Urinary bladder (tissue), 4 donors: ENCODE data around the gene ALK. TPM values are rescaled to one million over a fixed set of nuclear protein-coding genes. Genes with fewer than 3 reads are reported as not detected.

Experiments used
- DNase-seq: peaks from one replicate; pipeline ENCODE4 v3.0.0-alpha.2; 2015; ENCODE audit errors: extremely low spot score
- H3K27ac ChIP-seq: one replicate; pipeline ENCODE4 v1.5.1; 2013; ENCODE audit warnings: low read depth, mild to moderate bottlenecking, moderate library complexity
- H3K36me3 ChIP-seq: one replicate; pipeline ENCODE4 v1.6.1; 2013; ENCODE audit warnings: mild to moderate bottlenecking, moderate library complexity; ENCODE audit not compliant: insufficient read depth
- H3K4me1 ChIP-seq: one replicate; pipeline ENCODE4 v1.6.1; 2013; ENCODE audit warnings: mild to moderate bottlenecking, moderate library complexity; ENCODE audit not compliant: insufficient read depth
- H3K4me3 ChIP-seq: one replicate; pipeline ENCODE4 v1.5.1; 2013; ENCODE audit warnings: low read depth, low read length
- WGBS: extraction: QIAGEN DNeasy Blood & Tissue Kit; methylation state at CpG from one replicate; pipeline ENCODE4 v1.1.7; 2013; 5-methylcytosine and 5-hydroxymethylcytosine counted together
- polyA plus RNA-seq: library from polyadenylated mRNA; stranded (reverse); fragments of 200-250 nt; gene quantifications from one replicate; pipeline ENCODE4 v1.2.3, GENCODE V29; 2013
- total RNA-seq: library from RNA; depleted of rRNA; stranded (reverse); fragments of >200 nt; gene quantifications from one replicate; pipeline ENCODE4 v1.2.3, GENCODE V29; 2014
- donor health status: healthy with polysubstance abuse.
- donor health status: healthy.

Gene ALK
- total and polyA plus RNA-seq, 2 donors = 0.29 to 1.0 TPM

DNA sequence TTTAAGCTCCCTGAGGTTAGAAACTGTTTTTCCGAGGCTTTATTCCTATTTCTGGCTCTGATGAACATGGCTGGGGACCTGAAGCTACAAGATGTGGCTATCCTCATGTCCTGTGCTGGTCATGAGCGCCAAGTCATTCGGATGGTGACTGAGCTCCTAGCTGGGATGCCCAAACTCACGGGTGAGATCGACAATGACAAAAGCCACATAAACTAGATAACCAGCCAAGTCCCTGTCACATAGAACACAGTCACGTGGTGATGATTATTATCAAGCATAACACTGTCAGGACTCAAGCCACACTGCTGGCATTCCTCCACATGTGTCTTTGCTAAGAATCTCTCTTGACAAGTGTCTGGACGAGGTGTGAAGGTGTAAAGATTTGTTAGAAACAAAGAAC is 531.2 kb downstream of the ALK start:
- Histone ChIP-seq H3K36me3 (no peaks in the 10 kb centered on the region), H3K27ac (no peak overlapping the region), H3K4me3 (no peak overlapping the region), H3K4me1 (no peaks in the 10 kb centered on the region)
- no peak for DNase-seq
- 63% methylated on average over 7 of the region's 7 CpGs for WGBS

- no peak overlapping the region for H3K27ac ChIP-seq
- no peaks in the 10 kb centered on the region for H3K36me3 ChIP-seq
- H3K4me1 ChIP-seq = no peaks in the 10 kb centered on the region
- 91% methylated on average over 7 of the region's 7 CpGs for WGBS
- DNase-seq = no peak
- H3K4me3 ChIP-seq = no peak overlapping the region
These were observed 531.7 kb downstream of the ALK start for GRCh38 chr2:29389686-29390085.

GRCh38 chr2:29388071-29388470 is 533.3 kb downstream of the ALK start:
- no peak overlapping the region for H3K4me3 ChIP-seq
- 83% methylated on average over 2 of the region's 2 CpGs for WGBS
- H3K27ac ChIP-seq = no peak overlapping the region
- DNase-seq = no peak
- H3K4me1 ChIP-seq = no peaks in the 10 kb centered on the region
- H3K36me3 ChIP-seq = no peaks in the 10 kb centered on the region

DNA sequence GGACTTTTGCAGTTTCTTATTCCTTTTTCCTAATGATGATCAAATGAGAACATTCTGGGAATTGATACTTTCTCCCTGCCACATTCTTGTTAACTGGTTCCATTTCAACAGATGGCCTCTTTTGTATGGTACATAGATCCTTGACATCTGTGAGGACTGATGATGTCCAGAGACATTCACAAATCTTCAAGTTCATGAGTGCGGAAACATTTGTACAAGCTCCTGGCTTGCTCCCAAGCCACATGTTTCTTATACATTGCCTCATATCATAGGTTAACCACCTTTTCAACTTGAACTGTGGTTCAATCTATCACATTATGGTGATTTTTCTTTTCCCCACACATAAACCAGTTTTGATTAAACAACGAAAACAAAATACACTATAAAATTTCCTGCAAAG is 538.9 kb downstream of the ALK start:
- 66% methylated on average over 2 of the region's 2 CpGs for WGBS
- no peak overlapping the region for H3K27ac ChIP-seq
- DNase-seq = no peak
- no peaks in the 10 kb centered on the region for H3K36me3 ChIP-seq
- H3K4me3 ChIP-seq = no peak overlapping the region
- H3K4me1 ChIP-seq = no peaks in the 10 kb centered on the region

DNA sequence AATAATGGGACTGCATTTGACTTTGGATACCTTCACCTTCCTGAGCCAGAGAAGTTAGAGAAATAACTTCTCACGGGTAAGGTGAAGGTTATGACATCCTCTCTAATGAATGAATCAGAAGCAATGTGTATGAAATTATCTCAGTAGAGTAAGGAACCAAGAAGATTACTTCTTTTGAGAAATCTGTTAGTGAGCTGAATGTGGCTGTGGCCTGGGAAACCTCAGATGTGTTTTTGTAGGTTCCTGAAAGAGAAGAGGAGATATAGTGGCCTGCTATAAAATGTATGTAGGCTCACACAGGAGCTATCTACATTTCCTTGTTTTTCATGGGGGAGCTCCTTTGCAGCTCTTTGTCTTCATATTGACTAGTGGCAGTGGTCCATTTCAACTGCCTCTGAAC is 543.6 kb downstream of the ALK start:
- 83% methylated on average over 1 of the region's 1 CpG for WGBS
- Histone ChIP-seq H3K36me3 (no peaks in the 10 kb centered on the region), H3K27ac (no peak overlapping the region), H3K4me3 (no peak overlapping the region), H3K4me1 (no peaks in the 10 kb centered on the region)
- no peak for DNase-seq

GRCh38 chr2:29376541-29376940 is 544.8 kb downstream of the ALK start:
- Histone ChIP-seq H3K4me3 (no peak overlapping the region), H3K27ac (no peak overlapping the region), H3K36me3 (no peaks in the 10 kb centered on the region), H3K4me1 (no peaks in the 10 kb centered on the region)
- no peak for DNase-seq
- 73% methylated on average over 2 of the region's 2 CpGs for WGBS

DNA sequence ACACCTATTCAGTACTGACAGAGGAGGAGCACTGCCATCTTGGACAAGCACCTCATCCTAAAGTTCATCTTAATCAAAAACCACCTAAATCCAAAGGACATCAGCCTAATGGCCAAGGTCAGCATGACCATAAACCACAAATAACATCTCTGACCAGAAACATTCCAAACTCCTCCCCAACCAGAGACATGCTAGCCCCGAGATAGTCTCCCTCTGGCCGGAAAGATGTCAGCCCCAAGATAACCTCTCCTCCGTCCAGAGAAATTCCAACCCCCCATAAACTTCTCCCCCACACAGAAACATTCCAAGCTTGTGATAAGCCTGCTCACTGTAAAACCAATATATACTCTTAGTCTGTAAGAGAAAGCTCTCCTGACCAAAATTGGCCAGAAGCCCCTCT is 545.5 kb downstream of the ALK start:
- DNase-seq = no peak
- WGBS = 65% methylated on average over 3 of the region's 3 CpGs
- Histone ChIP-seq H3K27ac (no peak overlapping the region), H3K4me1 (no peaks in the 10 kb centered on the region), H3K36me3 (no peaks in the 10 kb centered on the region), H3K4me3 (no peak overlapping the region)

DNA sequence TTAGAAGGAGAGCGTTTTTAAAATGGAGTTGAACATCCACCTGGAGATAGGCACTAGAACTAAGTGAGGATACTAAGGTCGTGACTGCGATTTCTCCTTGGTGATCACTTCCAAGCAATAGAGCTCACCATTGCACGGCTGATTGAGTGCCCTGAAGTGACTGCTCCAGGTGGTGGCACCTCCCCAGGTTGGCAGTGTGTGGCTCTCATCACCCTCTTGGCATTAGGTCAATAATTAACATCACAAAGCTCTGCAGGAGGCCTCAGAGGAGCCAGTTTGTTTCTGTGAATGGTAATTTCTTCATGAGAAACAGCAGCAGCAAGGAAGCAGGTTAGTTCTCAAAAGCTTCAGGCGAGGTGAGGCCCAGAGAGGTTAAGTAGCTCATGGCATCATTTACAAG is 546.6 kb downstream of the ALK start:
- no peak for DNase-seq
- no peaks in the 10 kb centered on the region for H3K36me3 ChIP-seq
- WGBS = 90% methylated on average over 5 of the region's 5 CpGs
- H3K4me3 ChIP-seq = no peak overlapping the region
- H3K4me1 ChIP-seq = no peaks in the 10 kb centered on the region
- no peak overlapping the region for H3K27ac ChIP-seq

DNA sequence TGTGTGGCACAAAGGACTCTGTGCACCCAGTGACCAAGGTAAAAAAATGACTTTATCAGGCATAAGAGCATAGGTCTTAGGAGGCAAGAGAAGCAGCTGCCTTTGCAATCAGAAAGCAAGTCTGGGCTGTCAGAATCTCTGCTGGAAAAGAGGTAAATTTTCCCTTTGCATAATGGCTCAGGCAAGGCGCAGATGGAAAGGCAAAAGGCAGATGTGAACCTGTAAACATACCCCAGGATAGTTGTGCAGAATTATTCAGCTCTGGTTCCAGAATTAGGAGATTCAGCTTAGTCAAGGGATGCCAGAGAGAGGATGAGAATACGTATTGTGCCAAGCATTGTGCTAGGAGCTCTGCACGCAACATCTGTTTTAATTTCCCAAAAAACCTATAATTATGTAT is 547.5 kb downstream of the ALK start:
- WGBS = 82% methylated on average over 3 of the region's 3 CpGs
- H3K4me1 ChIP-seq = no peaks in the 10 kb centered on the region
- H3K27ac ChIP-seq = no peak overlapping the region
- H3K4me3 ChIP-seq = no peak overlapping the region
- DNase-seq = no peak
- no peaks in the 10 kb centered on the region for H3K36me3 ChIP-seq

DNA sequence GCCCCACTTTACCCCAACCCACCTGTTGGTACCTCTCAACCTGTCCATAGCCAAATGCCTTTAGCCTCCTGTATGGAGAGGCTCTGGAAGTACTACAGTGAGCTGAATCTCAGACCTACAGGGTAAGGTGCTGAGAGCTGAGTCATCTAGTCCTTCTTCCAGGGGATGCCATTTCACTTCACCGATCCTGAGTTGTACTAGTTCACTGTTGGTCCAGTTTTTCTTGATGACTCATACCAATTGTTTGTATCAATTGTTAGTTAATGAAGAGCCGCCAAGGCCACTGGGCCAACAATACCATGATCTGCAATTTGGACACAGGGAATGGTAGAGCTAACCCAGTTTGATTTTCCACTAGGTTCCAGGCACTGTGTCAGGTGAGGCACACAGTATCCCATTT is 549.2 kb downstream of the ALK start:
- 89% methylated on average over 2 of the region's 2 CpGs for WGBS
- DNase-seq = no peak
- no peak overlapping the region for H3K27ac ChIP-seq
- H3K4me1 ChIP-seq = no peaks in the 10 kb centered on the region
- H3K36me3 ChIP-seq = no peaks in the 10 kb centered on the region
- H3K4me3 ChIP-seq = no peak overlapping the region

- whole genome bisulfite sequencing = 69% methylated on average over 5 of the region's 5 CpGs
- H3K4me1 ChIP-seq = no peaks in the 10 kb centered on the region
These were observed 550.7 kb downstream of the ALK start for GRCh38 chr2:29370581-29371125.

GRCh38 chr2:29370173-29370572 is 551.2 kb downstream of the ALK start:
- no peaks in the 10 kb centered on the region for H3K36me3 ChIP-seq
- 50% methylated on average over 4 of the region's 4 CpGs for WGBS

More at GRCh38 chr2:29370581-29371125, 550.7 kb downstream of the ALK start:
- Histone ChIP-seq H3K4me3 (no peak overlapping the region), H3K36me3 (no peaks in the 10 kb centered on the region), H3K27ac (no peak overlapping the region)
- no peak for DNase-seq

DNA sequence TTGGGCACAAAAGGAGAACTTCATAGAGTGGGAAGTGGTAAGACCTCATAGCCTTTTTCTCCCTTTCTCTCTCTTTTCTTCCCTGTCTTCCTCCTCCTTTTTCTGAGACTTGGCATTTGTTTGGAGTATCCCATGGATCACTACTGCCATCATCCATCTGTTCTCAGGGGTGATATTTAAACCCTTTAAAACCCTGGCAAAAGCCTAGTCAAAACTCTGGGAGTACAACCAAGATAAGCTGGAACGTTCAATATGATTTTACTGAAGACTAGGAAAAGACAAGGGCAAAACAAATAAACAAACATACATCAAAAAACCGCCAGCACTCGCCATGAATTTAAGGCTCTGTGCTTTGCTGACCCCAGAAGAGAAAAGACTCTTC is 552.7 kb downstream of the ALK start:
- 57% methylated on average over 3 of the region's 3 CpGs for WGBS
- H3K4me1 ChIP-seq = no peaks in the 10 kb centered on the region
- no peak overlapping the region for H3K27ac ChIP-seq
- H3K36me3 ChIP-seq = no peaks in the 10 kb centered on the region
- no peak for DNase-seq
- H3K4me3 ChIP-seq = no peak overlapping the region

More at GRCh38 chr2:29370173-29370572, 551.2 kb downstream of the ALK start:
- DNase-seq = no peak
- no peaks in the 10 kb centered on the region for H3K4me1 ChIP-seq
- H3K4me3 ChIP-seq = no peak overlapping the region
- no peak overlapping the region for H3K27ac ChIP-seq

DNA sequence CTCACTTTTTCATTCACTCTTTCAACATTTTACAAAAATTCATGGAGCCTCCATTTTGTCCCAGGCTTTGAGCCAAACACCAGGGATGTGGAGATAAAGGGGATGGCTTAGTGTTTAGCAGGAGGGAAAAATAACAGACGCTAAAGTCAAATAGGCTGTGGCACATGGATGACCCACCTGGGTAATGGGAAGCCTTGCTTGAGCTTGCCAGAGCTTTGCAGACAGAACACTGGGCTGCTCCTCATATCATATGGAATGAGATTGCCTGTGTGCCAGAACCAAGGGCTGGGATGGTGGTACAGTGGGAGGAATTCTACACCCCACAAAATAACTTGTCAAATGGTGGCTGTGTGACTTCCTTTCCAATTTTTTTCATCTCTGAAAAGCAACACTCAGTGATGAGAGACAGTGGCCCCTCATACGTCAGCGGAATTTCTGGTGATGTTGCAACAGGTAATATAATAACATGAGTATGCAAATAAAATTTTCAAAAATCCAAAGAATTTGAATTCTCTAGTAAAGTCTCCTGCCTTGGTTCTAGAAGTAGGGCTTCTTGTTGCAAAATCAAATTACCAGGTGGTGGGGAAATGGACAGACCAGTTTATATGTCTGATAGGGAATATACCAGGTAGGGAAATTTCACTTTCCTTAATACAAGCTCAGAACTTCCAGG is 553.3 kb downstream of the ALK start:
- 57% methylated on average over 3 of the region's 3 CpGs for WGBS
- H3K27ac ChIP-seq = no peak overlapping the region
- no peak for DNase-seq
- H3K4me3 ChIP-seq = no peak overlapping the region
- no peaks in the 10 kb centered on the region for H3K4me1 ChIP-seq
- H3K36me3 ChIP-seq = no peaks in the 10 kb centered on the region

DNA sequence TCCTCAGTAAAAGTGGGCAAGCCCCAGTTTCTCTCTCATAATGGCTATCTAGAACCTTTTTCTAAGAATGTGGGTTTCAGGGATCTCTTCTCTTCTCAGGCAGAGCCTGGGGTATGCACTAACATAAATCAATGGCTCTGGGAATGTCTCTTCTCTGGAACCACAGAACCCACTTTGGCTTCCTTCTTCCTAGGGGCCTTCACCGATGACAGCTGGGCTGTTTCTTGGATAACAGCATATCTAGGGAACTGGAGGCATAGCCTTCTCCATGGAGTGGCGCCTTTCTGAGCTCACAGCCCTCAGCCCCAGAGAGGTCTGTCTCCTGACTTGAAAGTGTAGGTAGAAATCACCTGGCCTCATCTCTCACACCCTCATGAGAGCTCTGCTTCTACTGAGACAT is 558.3 kb downstream of the ALK start:
- no peak overlapping the region for H3K4me3 ChIP-seq
- H3K36me3 ChIP-seq = no peaks in the 10 kb centered on the region
- no peak overlapping the region for H3K27ac ChIP-seq
- no peaks in the 10 kb centered on the region for H3K4me1 ChIP-seq
- 90% methylated on average over 2 of the region's 2 CpGs for WGBS
- DNase-seq = no peak
